ENCODE measurements around the gene SERPINB2. TPM values are rescaled to one million over a fixed set of nuclear protein-coding genes. Genes with fewer than 3 reads are reported as not detected.
A peak's percentile ranks its signal among the peaks of the same experiment; 100 is the strongest.

Gene SERPINB2
- polyA plus RNA-seq, 1 donor (not counting 4 experiments of a cell fraction or from before 2014, with no cell fraction given) = 733 TPM

GRCh38 chr18:63905361-63905760, 17.9 kb downstream of the SERPINB2 start:
- no peak overlapping the region for H3K27ac ChIP-seq (ENCODE audit: control insufficient read depth, insufficient read depth, low read length)
- FAIRE-seq (peak; percentile 32), DNase-seq (ENCODE audit: low read depth, low spot score) (no peak)
- no peak overlapping the region for H3K4me2 ChIP-seq (ENCODE audit: control insufficient read depth, extremely low read depth, insufficient read depth, low read depth, low read length)
- H3K9ac ChIP-seq (ENCODE audit: control insufficient read depth, extremely low read depth, insufficient read depth, low read length) = no peak overlapping the region
- H3K79me2 ChIP-seq (ENCODE audit: control insufficient read depth, insufficient read depth, low read length) = no peaks in the 10 kb centered on the region
- H3K27me3 ChIP-seq (ENCODE audit: control insufficient read depth, extremely low read depth, insufficient read depth, low read length) = no peaks in the 10 kb centered on the region
- no peaks in the 10 kb centered on the region for H3K9me1 ChIP-seq (ENCODE audit: control insufficient read depth, extremely low read depth, insufficient read depth, low read length)
- no peak overlapping the region for H3K4me3 ChIP-seq (ENCODE audit: control insufficient read depth in 2 of 3, extremely low read depth in 1 of 3, insufficient read depth in 2 of 3, low read depth in 1 of 3, low read length in 3 of 3)
- no peak overlapping the region for H2AFZ ChIP-seq (ENCODE audit: control insufficient read depth, low read length)
- TF ChIP-seq, protein P1, sequence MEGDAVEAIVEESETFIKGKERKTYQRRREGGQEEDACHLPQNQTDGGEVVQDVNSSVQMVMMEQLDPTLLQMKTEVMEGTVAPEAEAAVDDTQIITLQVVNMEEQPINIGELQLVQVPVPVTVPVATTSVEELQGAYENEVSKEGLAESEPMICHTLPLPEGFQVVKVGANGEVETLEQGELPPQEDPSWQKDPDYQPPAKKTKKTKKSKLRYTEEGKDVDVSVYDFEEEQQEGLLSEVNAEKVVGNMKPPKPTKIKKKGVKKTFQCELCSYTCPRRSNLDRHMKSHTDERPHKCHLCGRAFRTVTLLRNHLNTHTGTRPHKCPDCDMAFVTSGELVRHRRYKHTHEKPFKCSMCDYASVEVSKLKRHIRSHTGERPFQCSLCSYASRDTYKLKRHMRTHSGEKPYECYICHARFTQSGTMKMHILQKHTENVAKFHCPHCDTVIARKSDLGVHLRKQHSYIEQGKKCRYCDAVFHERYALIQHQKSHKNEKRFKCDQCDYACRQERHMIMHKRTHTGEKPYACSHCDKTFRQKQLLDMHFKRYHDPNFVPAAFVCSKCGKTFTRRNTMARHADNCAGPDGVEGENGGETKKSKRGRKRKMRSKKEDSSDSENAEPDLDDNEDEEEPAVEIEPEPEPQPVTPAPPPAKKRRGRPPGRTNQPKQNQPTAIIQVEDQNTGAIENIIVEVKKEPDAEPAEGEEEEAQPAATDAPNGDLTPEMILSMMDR (optimal IDR thresholded peaks at IDR 0.05 in 1 of 3, IDR thresholded peaks at IDR 0.05 in 1 of 3, conservative IDR thresholded peaks at IDR 0.05 in 1 of 3; ENCODE audit: extremely low read depth in 1 of 3, insufficient read depth in 2 of 3, low read length in 3 of 3) = no peak
- TF ChIP-seq EZH2 (IDR thresholded peaks at IDR 0.05; ENCODE audit: low read length) = no peak
- H3K4me1 ChIP-seq (ENCODE audit: control insufficient read depth, extremely low read depth, insufficient read depth, low read length) = peaks cover 11% of the 10 kb centered on the region
- peaks cover 12% of the 10 kb centered on the region in 2 experiments for H3K36me3 ChIP-seq (ENCODE audit: control insufficient read depth in 2 of 2, extremely low read depth in 1 of 2, insufficient read depth in 2 of 2, low read length in 2 of 2)
- dilution Hi-C loops (cut with MboI; ENCODE audit: extremely low pct_ligation_motif_present, low sequenced_read_pairs) = no loop called here
- H3K9me3 ChIP-seq (ENCODE audit: control insufficient read depth, low read depth, low read length) = no peaks in the 10 kb centered on the region
- no peaks in the 10 kb centered on the region for H4K20me1 ChIP-seq (ENCODE audit: control insufficient read depth, extremely low read depth, insufficient read depth, low read length)

DNA sequence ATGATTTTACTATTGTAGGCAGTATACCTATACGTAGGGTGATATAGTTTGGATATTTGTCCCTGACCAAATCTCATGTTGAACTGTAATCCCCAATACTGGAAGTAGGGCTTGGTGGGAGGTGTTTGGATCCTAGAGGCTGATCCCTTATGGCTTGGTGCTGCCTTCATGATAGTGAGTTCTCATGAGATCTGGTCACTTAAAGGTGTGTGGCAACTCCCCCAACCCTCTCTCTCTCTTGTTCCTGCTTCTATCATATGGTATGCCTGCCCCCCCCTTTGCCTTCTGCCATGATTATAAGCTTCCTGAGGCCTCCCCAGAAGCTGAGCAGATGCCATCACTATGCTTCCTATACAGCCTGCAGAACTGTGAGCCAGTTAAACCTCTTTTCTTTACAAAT, 18.6 kb downstream of the SERPINB2 start:
- dilution Hi-C loops (cut with MboI; ENCODE audit: extremely low pct_ligation_motif_present, low sequenced_read_pairs) = no loop called here
- DNase-seq (ENCODE audit: low read depth, low spot score) (no peak), FAIRE-seq (no peak)

More for the DNA sequence above, 18.6 kb downstream of the SERPINB2 start:
- TF ChIP-seq, protein P1 (optimal IDR thresholded peaks at IDR 0.05 in 1 of 3, IDR thresholded peaks at IDR 0.05 in 1 of 3, conservative IDR thresholded peaks at IDR 0.05 in 1 of 3; ENCODE audit: extremely low read depth in 1 of 3, insufficient read depth in 2 of 3, low read length in 3 of 3) = no peak
- TF ChIP-seq EZH2 (IDR thresholded peaks at IDR 0.05; ENCODE audit: low read length) = no peak
- H3K79me2 ChIP-seq (ENCODE audit: control insufficient read depth, insufficient read depth, low read length) = no peaks in the 10 kb centered on the region
- peaks cover 8 to 9% of the 10 kb centered on the region in 2 experiments for H3K36me3 ChIP-seq (ENCODE audit: control insufficient read depth in 2 of 2, extremely low read depth in 1 of 2, insufficient read depth in 2 of 2, low read length in 2 of 2)
- no peaks in the 10 kb centered on the region for H3K9me1 ChIP-seq (ENCODE audit: control insufficient read depth, extremely low read depth, insufficient read depth, low read length)
- H3K4me3 ChIP-seq (ENCODE audit: control insufficient read depth in 2 of 3, extremely low read depth in 1 of 3, insufficient read depth in 2 of 3, low read depth in 1 of 3, low read length in 3 of 3) = no peak overlapping the region
- no peaks in the 10 kb centered on the region for H4K20me1 ChIP-seq (ENCODE audit: control insufficient read depth, extremely low read depth, insufficient read depth, low read length)
- H3K27ac ChIP-seq (ENCODE audit: control insufficient read depth, insufficient read depth, low read length) = no peak overlapping the region
- H3K9ac ChIP-seq (ENCODE audit: control insufficient read depth, extremely low read depth, insufficient read depth, low read length) = no peak overlapping the region
- no peaks in the 10 kb centered on the region for H3K27me3 ChIP-seq (ENCODE audit: control insufficient read depth, extremely low read depth, insufficient read depth, low read length)
- H3K4me2 ChIP-seq (ENCODE audit: control insufficient read depth, extremely low read depth, insufficient read depth, low read depth, low read length) = no peak overlapping the region
- H2AFZ ChIP-seq (ENCODE audit: control insufficient read depth, low read length) = no peak overlapping the region
- H3K9me3 ChIP-seq (ENCODE audit: control insufficient read depth, low read depth, low read length) = no peaks in the 10 kb centered on the region
- peaks cover 13% of the 10 kb centered on the region for H3K4me1 ChIP-seq (ENCODE audit: control insufficient read depth, extremely low read depth, insufficient read depth, low read length)
